Activated CD4-positive, CD25-positive, alpha-beta regulatory T cell (primary cell): Measurements from ENCODE around the gene ANO3.
"Not testable (repeated sequence)": the region's sequence is repeated elsewhere in the genome, so short reads cannot be mapped to it uniquely, and the experiment has no call there.

Source experiments
- DNase-seq, 4 experiments: peaks; one replicate each; lab custom pipeline; 2025; lab: John Stamatoyannopoulos, UW

The ANO3 gene

DNA sequence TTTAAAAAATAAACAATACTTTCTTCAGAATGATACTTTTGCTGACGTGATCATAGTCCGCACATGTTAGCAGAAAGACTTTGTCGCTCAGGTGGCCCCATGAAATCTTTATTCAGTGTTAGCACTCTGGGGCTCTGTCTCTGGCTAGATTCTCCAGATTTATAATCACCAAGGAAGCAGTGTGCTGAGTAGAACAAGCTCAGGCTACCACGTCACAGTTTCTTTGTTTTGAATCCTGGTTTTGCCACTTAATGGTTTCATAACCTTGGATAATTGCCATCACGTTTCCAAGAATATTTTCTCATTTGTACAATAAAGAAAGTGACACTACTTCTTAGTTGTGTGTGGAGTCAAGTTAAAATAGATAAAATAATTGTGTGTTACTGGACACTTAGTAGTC, 244.0 kb downstream of the ANO3 start:
- no peak for DNase-seq

DNA sequence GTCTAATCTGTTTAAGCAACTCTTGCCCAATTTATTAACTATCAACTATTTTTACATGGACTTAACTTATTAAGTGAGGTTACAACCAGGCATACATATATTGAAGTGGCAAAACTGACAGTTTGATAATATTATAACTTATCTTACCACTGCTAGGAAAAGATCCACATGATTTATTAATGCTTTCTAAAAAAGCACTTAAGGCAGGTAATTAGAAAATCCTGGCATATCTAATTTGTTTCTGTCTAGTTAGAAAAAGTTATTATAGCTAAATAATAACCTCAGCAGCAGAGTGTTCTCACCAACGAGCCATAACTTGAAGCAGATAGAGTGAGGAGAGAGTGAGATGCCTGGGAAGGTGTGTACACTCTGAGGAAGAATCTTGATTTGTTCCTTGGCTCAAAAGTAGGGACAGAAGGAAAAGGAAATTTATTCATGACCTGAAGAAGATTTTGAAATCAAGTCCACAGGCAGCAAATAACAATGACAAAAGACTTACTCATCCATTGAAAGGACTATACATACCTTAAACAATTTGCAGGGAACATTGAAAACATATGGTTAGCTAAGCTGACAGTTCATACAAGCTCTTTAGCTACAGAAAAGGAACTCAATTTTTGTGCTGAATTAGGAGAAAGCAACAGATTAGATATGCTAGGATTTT, 247.2 kb downstream of the ANO3 start:
- DNase-seq: no peak

DNA sequence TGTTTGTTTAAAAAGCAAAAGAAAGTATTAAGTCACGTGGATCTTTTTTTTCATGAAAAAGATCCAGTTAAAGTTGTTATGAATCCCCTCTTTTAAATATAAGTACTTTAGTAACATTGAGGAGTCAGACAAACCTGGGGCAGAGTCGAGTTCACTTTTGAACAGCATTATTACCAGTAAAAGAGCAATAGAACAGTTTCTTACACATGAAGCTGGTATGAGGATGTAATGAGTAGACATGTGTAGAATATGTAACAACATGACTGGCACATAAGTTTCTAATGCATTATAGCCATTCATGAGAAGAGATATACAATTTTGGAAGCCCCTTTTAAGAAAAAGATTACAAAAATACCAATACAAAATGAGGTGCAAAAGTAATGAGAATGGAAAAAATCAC, 247.8 kb downstream of the ANO3 start:
- DNase-seq: no peak

DNA sequence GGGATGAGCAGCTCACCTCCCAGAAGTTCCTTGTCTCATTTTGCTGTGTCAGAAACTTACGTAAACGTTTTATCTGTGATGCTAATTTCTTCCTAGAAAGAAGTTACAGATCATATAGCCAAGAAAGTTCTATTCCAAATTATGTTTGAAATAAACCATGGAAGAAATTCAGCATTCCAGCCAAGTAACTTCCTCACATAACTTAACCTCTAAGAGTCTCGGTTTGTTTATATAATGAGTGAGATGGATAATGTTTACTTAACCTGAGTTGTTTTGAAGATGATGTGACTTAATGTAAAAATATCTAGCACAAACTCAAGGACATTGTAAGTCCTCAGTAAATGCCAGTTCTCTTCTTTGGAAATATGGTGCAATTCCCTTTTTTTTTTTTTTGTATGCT, 249.0 kb downstream of the ANO3 start:
- no peak for DNase-seq

DNA sequence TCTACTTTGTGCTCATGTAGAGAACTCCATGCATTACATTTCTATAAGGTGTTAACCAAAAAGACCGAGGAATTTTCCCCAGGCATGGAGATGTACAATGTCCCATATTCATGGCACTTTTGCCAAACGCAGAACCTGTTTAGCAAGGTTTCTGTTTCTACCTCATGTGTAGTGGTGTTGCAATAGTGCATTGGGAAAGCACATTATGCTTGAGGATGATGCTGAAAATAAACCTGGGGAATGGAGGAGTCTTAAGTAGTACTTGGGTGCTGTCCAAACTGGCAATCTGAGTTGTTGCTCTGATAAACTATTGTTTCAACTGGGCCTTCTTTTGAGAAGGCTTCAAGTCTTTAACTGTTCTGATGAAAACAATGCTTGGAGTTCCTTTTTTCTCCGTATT, 251.6 kb downstream of the ANO3 start:
- no peak for DNase-seq

DNA sequence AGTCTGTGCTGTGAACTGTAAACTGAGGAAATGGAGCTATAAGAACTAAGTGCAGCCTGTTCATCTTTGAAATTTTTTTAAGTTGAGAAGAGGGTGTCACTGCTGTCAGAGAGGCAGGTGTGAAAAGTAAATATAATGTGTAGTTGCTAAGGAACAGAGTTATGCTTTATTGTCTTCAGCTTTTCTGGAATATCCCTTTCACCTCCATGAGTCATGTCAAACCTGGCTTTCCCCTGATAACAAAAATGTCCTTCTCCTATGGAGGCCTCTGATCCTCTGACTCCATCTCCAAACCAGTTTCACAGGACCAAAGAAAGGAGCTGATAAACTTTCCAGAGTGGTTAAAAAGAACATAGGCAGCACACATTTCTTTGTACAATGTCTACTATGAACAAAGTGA, 252.9 kb downstream of the ANO3 start:
- DNase-seq: no peak

DNA sequence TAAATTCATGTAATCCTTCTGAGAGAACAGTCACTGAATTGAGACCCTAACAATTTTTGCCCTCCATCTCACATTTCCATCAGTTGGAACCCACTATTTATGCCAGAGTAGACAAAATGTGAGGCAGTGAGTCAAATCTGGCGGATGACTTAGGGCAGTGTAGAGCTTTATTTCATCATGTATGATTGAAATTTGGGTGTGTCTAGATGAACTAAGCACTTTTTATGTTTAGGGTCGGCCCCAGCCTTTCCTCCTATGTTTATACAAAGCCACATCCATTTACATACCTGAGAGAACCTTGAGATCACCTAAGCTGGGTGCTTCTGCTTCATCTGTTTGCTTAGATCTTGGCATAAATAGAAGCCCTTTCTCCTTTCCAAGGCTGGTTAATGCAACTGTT, 255.1 kb downstream of the ANO3 start:
- no peak for DNase-seq

DNA sequence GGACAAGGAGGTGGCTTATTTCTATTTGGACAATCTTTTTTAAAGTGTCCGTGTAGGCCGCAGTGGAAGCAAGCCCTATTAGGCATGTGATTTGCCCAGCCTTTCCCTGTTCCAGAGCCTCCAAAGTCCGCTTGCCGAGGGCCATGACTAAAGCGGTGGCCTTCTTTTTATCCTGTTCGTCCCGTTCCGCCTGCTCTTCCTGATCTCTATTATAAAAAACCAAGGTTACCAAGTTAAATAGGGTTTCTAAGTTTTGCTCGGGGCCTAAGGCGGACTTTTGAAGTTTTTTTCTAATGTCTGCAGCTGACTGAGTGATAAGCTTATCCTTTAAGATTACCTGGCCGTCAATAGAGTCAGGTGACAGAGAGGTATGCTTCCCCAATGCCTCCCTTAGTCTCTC, 261.8 kb downstream of the ANO3 start:
- no peak for DNase-seq

DNA sequence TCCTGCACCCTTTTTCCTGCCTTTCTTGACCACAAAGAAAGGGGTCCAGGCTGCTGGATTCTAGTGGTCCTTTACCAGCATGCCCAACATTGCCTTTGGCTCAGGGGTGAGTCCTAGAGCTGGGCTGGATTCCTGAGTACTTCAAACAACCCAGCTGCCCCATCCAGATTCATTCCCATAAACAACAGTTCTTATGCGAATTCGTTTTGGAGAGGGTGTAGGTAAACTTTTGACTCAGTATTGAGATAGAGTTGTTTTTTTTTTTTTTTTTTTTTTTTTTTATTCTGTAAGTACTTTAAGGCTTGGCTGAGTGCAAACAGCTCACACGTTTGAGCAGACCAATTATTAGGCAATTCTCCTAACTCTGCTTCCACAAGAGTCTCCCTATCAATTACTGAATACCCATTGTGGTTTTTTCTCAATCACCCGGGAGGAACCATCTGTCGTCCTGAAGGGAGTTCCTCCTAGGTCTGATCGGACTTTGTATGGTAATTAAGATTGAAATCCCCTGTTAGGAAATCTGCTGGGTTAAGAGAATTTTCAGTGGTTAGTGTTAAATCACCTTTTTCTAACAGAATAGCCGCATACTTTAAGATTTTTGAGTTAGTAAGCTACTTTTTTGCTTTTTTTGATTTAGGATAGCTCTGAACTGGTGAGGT, 263.4 kb downstream of the ANO3 start:
- DNase-seq: not testable (repeated sequence)

DNA sequence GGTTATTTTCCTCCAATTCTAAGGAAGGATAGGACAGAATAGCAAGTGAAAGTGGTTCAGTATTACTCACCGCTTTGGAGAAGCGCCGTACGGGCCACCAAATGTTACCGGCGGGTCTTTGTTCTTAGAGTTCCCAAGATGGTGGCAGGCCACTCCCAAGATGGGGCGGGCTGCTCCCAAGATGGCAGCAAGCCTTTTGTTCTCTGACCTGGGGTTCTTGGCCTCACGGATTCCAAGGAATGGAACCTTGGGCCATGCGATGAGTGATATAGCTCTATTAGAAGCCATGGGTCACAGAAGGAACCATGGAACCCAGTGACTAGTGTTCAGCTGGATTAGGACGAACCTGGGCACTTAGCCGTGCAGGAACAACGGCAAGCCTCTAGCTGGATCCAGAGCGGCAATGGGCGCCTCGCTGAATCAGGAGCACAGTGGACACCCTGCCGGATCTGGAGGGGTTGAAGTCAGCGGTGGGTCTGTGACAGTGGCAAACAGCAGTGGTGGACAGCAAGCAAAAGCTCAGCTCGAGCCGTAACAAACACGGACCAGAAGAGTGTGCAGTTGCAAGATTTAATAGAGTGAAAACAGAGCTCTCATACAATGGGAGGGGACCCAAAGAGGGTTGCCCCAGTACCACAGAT, 265.2 kb downstream of the ANO3 start:
- DNase-seq: not testable (repeated sequence)

DNA sequence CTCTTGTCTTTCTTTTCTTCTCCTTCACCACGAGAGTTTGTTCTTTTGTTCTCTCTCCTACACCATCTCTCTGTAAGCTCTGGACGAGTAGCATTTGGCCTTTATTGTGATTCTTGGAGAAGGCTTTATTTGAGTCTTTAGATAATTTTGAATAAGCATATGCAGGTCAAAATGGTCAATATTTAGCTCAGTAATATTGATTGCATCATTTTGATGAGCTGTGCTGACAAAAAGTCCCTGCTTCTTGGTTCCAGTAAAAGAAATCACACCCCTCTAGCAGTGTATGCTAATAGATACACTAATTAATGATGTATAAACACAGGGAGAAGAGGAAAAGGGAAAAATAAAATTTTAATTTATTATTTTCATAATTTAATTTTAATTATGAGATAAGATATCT, 266.0 kb downstream of the ANO3 start:
- no peak for DNase-seq

DNA sequence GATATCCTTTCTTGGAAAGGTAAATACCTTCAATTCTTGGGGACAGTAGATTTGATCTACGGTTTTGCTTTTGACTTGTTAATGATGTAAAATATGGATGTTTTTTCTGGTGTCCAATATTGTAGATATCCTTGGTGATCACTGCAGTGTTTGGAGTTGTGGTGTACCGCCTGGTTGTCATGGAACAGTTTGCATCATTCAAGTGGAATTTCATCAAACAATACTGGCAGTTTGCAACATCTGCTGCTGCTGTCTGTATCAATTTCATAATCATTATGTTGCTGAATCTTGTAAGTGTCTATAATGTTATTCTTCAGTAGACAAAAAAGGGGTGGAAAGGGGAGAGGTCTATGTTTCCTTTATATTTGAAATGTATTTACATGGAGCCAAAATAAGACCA, 267.5 kb downstream of the ANO3 start:
- DNase-seq: no peak

DNA sequence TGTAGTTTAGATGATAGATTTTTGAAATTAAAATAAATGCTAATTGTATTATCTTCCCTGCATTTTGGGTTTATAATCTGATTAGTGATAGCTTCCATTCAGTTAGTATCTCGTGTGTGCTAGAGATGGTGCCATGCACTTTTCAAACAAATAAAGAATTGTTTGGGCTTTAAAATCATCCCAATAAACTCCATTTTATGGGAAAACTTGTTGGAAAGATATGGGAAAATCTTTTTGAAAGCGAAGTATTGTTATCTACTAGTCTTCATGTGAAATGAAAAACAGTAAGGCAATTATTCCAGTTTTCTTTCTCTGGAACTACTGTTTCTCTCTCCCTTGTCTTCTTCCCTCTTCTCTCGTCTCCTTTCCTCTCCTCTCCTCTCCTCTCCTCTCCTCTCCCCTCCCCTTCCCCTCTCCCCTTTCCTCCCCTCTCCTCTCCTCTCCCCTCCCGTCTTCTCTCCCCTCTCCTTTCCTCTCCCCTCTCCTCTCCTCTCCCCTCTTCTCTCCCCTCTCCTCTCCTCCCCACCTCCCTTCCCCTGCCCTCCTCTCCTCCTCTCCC, 268.0 kb downstream of the ANO3 start:
- DNase-seq: no peak

DNA sequence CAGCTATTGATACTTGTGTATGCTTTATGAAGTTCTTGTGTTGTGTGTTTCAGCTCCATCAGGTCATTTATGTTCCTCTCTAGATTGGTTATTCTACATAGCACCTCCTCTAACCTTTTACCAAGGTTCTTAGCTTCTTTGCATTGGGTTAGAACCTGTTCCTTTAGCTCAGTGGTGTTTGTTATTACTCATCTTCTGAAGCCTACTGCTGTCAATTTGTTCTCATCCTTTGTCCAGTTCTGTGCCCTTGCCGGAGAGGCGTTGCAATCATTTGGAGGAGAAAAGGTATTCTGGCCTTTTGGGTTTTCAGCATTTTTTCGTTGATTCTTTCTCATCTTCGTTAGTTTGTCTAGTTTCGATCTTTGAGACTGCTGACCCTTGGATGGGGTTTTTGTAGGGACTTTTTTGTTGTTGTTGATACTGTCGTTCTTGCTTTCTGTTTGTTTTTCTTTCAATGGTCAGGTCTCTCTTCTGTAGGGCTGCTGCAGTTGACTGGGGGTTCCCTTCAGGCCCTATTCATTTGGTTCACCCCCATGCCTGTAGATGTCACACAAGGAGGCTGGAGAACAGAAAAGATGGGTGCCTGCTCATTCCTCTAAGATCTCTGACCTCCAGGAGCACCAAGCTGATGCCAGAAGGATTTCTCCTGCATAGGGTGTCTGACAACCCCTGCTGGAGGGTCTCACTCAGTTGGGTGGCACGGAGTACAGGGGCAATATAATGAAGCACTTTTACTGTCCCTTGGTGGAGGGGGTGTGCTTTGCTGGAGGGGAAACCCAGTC, 276.0 kb downstream of the ANO3 start:
- no peak for DNase-seq

DNA sequence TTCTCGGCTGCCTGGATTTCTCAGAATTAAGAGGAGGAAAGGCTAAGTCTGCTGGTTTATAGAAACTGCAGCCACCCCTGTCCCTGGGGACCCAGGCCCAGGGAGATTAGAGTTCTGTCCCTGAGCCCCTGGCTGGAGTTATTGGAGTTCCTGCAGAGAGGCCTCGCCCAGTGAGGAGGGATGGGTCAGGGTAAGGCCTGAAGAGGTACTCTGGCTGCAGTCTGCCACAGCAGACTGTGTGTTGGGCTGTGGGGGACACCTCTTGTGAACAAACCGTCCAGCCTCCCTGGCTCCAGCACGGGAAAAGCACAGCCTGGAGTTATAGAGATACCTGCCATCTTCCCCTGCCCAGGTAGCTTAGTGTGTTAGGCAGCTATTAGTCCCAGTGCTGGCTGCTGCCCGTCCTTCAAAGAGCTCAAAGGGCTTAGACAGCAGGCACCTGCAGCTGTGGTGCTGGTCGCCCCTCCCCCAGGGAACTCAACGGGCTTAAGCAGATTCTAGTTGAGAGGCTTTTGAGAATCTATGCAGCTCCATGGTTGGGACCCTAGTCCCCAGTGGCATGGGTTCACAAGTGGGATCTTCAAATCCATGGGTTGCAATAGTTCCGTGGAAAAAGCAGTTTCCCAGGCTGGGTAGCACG, 276.7 kb downstream of the ANO3 start:
- DNase-seq: no peak

DNA sequence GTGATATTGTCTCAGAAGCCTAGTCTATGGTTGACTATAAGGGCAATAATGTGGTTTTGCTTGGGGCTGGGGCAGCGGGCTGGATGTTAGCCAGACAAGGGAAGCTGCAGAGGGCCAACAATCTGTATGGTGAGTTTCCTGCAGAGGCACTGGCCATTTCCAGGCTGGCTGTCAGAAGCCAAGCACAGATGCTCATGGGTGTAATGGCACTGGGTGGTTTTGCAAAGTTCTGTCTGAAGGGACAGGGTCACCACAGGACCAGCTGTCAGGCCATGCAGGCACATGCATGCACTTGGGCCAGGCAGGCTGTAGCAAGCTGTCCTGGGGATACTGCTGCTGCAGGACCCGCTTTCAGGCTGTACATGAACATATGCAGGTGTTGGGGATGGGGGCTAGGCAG, 281.8 kb downstream of the ANO3 start:
- DNase-seq: no peak

DNA sequence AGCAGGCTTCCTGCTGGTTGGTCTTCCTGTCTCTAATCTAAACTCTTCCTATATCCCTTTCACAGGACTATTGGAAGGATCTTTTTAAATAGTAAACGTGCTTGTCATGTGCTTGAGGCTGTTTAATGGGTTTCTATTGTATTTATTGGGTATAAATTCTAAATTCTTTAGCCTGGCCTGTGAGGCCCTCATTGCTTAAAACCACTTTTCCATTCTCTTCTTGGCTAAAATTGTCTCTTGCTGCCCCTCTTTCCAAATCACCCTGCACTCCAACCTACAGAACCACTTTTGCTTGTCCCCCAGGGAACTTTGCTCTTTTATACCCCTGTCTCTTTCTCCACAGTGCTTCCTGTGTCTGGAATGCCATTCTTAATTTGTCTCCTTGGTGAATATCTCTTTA, 286.5 kb downstream of the ANO3 start:
- DNase-seq: no peak

DNA sequence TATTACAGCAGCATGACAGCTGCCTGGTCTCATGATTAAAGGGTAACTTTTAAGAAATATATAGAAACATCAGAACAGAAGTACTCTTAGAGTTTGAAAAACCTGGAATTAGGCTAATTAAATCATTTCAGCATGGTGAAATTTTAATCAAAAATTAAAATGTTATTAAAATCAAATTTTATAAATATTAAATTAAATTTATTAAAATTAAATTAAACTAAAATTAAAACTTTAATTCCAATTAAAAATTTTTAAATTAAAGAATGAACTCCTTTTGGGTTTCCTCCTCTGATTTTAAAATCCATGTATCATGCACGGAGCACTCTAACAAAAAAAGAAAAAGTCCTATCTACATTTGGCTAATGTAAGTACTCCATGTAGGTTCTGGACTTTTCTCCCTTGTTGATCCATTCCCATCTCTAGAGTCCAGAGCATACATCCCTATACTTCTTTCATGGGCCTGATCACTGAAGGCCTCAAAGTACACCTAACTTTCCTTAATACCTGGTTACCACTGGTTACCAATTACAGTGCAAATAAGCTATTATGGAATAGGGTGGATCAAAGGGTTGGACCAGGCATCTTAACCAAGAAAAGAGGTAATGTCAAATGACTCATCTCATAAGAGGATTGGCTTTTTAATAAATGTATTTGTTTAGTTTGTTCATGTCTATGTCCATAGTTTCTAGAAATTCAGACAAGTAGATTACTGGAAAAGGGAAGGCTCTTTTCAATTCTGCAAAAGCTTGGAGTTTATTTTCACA, 288.5 kb downstream of the ANO3 start:
- no peak for DNase-seq

DNA sequence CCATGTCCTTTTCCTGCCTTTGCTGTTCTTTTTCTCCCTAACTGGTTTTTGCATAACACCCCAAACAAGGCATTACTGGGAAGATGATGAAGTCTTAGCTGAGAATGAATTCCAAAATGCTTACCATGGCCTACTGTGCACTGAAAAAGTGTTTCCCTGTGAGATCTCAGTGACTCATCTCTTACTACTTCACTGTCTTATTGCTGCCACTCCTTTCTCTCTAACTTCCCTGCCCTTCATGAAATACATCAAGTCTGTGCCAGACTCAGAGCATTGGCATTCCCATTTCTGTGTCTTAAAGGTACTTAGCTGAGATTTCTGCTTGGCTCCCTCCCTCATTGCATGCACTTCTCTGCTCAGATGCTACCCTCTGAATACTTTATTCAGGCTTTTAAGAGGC, 289.2 kb downstream of the ANO3 start:
- no peak for DNase-seq

DNA sequence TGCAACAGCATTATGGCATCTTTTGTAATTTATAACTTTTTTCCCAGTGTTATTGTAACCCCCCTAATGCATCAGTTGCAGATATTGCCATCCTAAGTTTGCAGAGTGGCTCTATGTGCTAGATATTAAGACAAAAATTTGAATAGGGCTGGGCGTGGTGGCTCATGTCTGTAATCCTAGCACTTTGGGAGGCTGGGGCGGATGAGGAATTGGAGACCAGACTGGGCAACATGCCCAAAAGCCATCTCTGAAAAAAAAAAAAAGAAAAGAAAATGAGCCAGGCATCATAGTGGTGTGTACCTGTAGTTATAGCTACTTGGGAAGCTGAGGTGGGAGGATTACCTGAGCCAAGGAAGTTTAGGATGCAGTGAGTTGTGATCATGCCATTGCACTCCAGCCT, 290.3 kb downstream of the ANO3 start:
- DNase-seq: no peak

DNA sequence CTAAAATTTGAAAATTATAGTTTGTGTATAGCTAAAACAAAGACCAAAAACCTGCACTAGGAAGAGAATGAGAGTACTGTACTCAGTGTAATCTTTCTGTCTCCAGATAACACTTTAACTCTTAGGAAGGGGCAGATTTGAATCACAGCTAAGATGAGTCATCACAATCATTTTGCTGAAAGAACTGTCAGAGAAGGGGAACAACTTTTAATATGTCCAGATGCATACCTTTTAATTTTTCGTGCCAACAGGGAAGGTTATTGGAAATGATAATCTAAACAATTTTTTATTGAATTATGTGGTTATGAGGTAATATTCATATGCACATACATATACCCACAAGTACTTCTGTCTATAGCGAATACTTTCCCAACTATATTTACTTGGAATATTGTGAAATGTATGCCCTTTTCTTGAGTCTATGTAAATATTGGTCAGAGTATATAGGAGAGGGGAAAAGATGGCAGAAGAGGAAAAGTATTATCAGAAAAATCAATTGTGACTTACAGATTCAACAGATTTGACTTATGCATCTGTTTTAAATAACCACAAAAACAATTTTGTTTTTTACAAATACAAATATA, 291.2 kb downstream of the ANO3 start:
- DNase-seq: no peak
